Measurements from ENCODE around the gene FLT1.

Gene FLT1

DNA sequence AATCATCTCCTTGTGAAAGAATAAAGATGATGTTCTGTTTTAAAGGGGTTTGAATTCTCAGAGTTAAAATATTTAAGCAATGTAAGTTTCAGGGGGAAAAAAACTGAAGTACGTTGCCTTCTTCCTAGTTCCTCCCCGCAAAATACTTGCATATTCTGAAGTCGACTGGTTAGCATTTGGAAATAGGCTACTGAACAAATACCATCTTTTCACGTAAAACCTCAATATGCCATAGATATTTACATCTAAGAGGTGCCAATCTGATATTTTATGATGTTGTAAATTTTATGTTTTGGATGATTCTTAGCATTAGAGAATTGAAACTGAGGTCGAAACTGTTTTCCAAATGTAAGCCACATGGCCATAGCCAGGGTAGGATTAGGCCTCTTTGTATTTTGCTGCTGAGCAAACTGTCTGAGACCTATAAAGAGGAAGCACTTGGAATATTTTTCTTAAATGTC, 138.3 kb downstream of the FLT1 start:
- Histone ChIP-seq H3K27ac (ENCODE audit: low read depth, low read length) (no peak overlapping the region), H4K20me1 (ENCODE audit: control insufficient read depth, insufficient read depth, low read depth, low read length) (no peaks in the 10 kb centered on the region), H3K9me2 (replicated peaks; ENCODE audit: control insufficient read depth, low read length) (no peaks in the 10 kb centered on the region), H3K79me2 (ENCODE audit: control insufficient read depth, low read length) (no peaks in the 10 kb centered on the region), H3K4me1 (ENCODE audit: control insufficient read depth, low read length) (peaks cover 7% of the 10 kb centered on the region), H3F3A (ENCODE audit: control insufficient read depth, insufficient read depth) (no peaks in the 10 kb centered on the region), H3K4me3 (ENCODE audit: low read length) (no peak overlapping the region), H3K27me3 (ENCODE audit: control insufficient read depth, low read length) (no peaks in the 10 kb centered on the region), H3K36me3 (ENCODE audit: control insufficient read depth, low read length) (no peaks in the 10 kb centered on the region), H3K4me2 (ENCODE audit: low read length) (no peak overlapping the region), H3K9me3 (ENCODE audit: control insufficient read depth, insufficient read depth, low read length) (no peaks in the 10 kb centered on the region)
- TF ChIP-seq EZH2phosphoT487 (IDR thresholded peaks at IDR 0.05; ENCODE audit: borderline replicate concordance, low read length) (no peak), CTCF (IDR thresholded peaks at IDR 0.05; ENCODE audit: low read depth, low read length, poor library complexity, severe bottlenecking) (no peak)

DNA sequence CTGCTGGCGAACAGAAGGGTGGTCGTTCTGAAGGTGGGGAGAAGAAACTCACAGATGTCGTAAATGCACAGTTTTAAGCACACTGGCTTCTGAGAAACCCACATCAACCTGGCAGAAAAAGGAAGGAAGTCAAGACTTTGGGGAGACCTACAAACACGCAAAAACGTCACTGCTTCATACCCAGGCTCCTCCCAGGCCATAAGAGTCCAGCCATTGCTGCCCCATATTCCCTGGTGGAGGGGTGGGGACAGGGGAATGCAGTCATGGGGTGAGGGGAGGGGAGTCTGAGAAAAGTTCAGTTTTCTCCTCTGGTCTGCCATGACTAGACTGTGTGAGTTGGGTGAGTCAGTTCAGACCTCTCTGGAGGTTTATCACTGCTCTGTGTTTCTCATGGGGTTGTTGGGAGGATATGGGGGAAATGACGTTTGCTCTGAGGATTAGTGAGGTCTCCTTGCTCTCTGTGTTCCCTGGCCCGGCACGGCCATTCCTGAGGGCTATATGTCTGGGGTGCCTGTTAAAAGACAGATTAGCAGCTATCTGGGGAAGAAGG, 139.0 kb downstream of the FLT1 start:
- Histone ChIP-seq H3K27me3 (ENCODE audit: control insufficient read depth, low read length) (no peaks in the 10 kb centered on the region), H3K9me2 (replicated peaks; ENCODE audit: control insufficient read depth, low read length) (no peaks in the 10 kb centered on the region), H3K36me3 (ENCODE audit: control insufficient read depth, low read length) (no peaks in the 10 kb centered on the region), H3K9me3 (ENCODE audit: control insufficient read depth, insufficient read depth, low read length) (no peaks in the 10 kb centered on the region), H3F3A (ENCODE audit: control insufficient read depth, insufficient read depth) (no peaks in the 10 kb centered on the region), H3K27ac (ENCODE audit: low read depth, low read length) (no peak overlapping the region), H3K79me2 (ENCODE audit: control insufficient read depth, low read length) (no peaks in the 10 kb centered on the region), H3K4me3 (ENCODE audit: low read length) (no peak overlapping the region), H3K4me1 (ENCODE audit: control insufficient read depth, low read length) (peaks cover 7% of the 10 kb centered on the region), H3K4me2 (ENCODE audit: low read length) (no peak overlapping the region), H4K20me1 (ENCODE audit: control insufficient read depth, insufficient read depth, low read depth, low read length) (no peaks in the 10 kb centered on the region)
- no peak for TF ChIP-seq EZH2phosphoT487 (IDR thresholded peaks at IDR 0.05; ENCODE audit: borderline replicate concordance, low read length)
- no peak for TF ChIP-seq CTCF (IDR thresholded peaks at IDR 0.05; ENCODE audit: low read depth, low read length, poor library complexity, severe bottlenecking)

DNA sequence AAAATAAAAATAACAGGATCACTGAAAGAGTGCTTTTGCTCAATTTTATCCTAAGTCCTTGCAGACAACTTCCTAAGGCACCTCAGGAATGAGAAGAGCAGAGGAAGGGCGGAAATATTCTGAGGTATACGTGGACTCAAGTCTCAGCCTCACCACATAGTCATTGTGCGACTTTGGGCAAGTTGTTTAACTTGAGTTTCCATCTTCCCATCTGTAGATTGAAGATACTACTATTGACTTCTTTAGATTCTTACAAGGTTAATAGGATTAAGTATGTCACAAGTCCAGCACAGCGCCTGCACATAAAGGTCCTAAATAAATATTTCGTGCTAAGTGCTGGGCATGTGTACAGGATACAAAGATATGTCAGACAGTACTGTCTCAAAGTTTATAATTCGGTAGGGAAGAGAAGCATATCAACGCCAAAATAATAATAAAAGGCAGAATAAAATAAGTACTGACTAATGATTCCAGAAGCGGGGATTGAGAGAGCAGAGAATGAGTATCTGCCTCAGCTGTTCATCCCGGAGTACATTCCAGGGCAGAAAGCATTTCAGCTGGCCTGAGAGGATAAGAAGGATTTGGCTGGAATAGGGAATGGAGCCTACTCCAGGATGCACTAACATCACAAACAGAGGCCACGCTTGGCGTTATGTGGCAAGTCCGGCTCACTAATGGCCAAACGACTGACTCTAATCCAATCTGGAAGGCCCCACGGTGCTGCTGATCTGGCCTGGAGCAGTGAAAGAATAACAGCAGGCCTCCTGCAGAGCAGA, 139.7 kb downstream of the FLT1 start:
- Histone ChIP-seq H3K4me2 (ENCODE audit: low read length) (no peak overlapping the region), H3K9me2 (replicated peaks; ENCODE audit: control insufficient read depth, low read length) (no peaks in the 10 kb centered on the region), H3K79me2 (ENCODE audit: control insufficient read depth, low read length) (no peaks in the 10 kb centered on the region), H4K20me1 (ENCODE audit: control insufficient read depth, insufficient read depth, low read depth, low read length) (no peaks in the 10 kb centered on the region), H3K36me3 (ENCODE audit: control insufficient read depth, low read length) (no peaks in the 10 kb centered on the region), H3F3A (ENCODE audit: control insufficient read depth, insufficient read depth) (no peaks in the 10 kb centered on the region), H3K4me3 (ENCODE audit: low read length) (no peak overlapping the region), H3K4me1 (ENCODE audit: control insufficient read depth, low read length) (peaks cover 7% of the 10 kb centered on the region), H3K27ac (ENCODE audit: low read depth, low read length) (no peak overlapping the region), H3K27me3 (ENCODE audit: control insufficient read depth, low read length) (no peaks in the 10 kb centered on the region), H3K9me3 (ENCODE audit: control insufficient read depth, insufficient read depth, low read length) (no peaks in the 10 kb centered on the region)
- no peak for TF ChIP-seq CTCF (IDR thresholded peaks at IDR 0.05; ENCODE audit: low read depth, low read length, poor library complexity, severe bottlenecking)
- no peak for TF ChIP-seq EZH2phosphoT487 (IDR thresholded peaks at IDR 0.05; ENCODE audit: borderline replicate concordance, low read length)

All from DOHH2 (cell line).